GM20000 (cell line): ENCODE measurements around the gene FABP3.

ENCODE experiments used
- DNase-seq: peaks from one replicate; pipeline ENCODE4 v3.0.0; 2012; ENCODE audit warnings: low spot score
- CTCF ChIP-seq: IDR thresholded peaks from 2 replicates; pipeline ENCODE4 v1.5.1; 2012; ENCODE audit warnings: mild to moderate bottlenecking, control low read depth; ENCODE audit errors: extremely low read depth, missing control alignments

Gene FABP3

GRCh38 chr1:31383967-31384366 is 11.1 kb upstream of the FABP3 start:
- TF ChIP-seq CTCF: no peak

GRCh38 chr1:31382379-31382989 is 9.6 kb upstream of the FABP3 start:
- no peak for TF ChIP-seq CTCF
- DNase-seq: no peak

More at GRCh38 chr1:31383967-31384366, 11.1 kb upstream of the FABP3 start:
- DNase-seq: no peak

GRCh38 chr1:31381394-31382294 is 8.8 kb upstream of the FABP3 start:
- no peak for TF ChIP-seq CTCF
- DNase-seq: no peak

GRCh38 chr1:31380181-31380580 is 7.3 kb upstream of the FABP3 start:
- TF ChIP-seq CTCF: no peak
- DNase-seq: no peak

GRCh38 chr1:31378001-31378400 is 5.1 kb upstream of the FABP3 start:
- no peak for TF ChIP-seq CTCF
- DNase-seq: no peak

- no peak for DNase-seq
- TF ChIP-seq CTCF: no peak
Observed at GRCh38 chr1:31377364-31377863, 4.5 kb upstream of the FABP3 start.

- DNase-seq: no peak
Observed at GRCh38 chr1:31376375-31377134, 3.7 kb upstream of the FABP3 start.

More at GRCh38 chr1:31376375-31377134, 3.7 kb upstream of the FABP3 start:
- TF ChIP-seq CTCF: no peak
